HEK293 (cell line): Measurements from ENCODE around the gene BLOC1S3.

ENCODE experiments used
- ATF2 ChIP-seq: fragments of 450-650 bp; formaldehyde crosslinking; IDR thresholded peaks from 2 replicates; pipeline ENCODE4 v1.5.1; 2016; ENCODE audit warnings: missing biosample characterization, missing genetic modification characterization, low read depth
- TRIM28 ChIP-seq: IDR thresholded peaks from 2 replicates; pipeline ENCODE4 v1.6.1; 2011; ENCODE audit warnings: low read length, control low read depth, borderline replicate concordance
- ZNF654 ChIP-seq: fragments of 450-650 bp; formaldehyde crosslinking; IDR thresholded peaks from 2 replicates; pipeline ENCODE4 v1.5.1; 2016; ENCODE audit warnings: low read depth, missing biosample characterization, missing genetic modification characterization
- ZNF830 ChIP-seq: fragments of 450-650 bp; IDR thresholded peaks from 2 replicates; pipeline ENCODE4 v1.5.0; 2018; ENCODE audit warnings: missing biosample characterization, missing genetic modification characterization, low read depth, mild to moderate bottlenecking, moderate library complexity
- TF ChIP-seq, protein P1 (sequence below): fragments of 450-650 bp; formaldehyde crosslinking; IDR thresholded peaks from 2 replicates; pipeline ENCODE4 v1.5.1; 2016; ENCODE audit warnings: missing biosample characterization, missing genetic modification characterization

GRCh38 chr19:45169602-45170001, 9.0 kb upstream of the BLOC1S3 start:
- TF ChIP-seq, protein P1, sequence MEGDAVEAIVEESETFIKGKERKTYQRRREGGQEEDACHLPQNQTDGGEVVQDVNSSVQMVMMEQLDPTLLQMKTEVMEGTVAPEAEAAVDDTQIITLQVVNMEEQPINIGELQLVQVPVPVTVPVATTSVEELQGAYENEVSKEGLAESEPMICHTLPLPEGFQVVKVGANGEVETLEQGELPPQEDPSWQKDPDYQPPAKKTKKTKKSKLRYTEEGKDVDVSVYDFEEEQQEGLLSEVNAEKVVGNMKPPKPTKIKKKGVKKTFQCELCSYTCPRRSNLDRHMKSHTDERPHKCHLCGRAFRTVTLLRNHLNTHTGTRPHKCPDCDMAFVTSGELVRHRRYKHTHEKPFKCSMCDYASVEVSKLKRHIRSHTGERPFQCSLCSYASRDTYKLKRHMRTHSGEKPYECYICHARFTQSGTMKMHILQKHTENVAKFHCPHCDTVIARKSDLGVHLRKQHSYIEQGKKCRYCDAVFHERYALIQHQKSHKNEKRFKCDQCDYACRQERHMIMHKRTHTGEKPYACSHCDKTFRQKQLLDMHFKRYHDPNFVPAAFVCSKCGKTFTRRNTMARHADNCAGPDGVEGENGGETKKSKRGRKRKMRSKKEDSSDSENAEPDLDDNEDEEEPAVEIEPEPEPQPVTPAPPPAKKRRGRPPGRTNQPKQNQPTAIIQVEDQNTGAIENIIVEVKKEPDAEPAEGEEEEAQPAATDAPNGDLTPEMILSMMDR (tag by site-specific recombination) = no peak
- TF ChIP-seq ATF2 (tag by site-specific recombination) (no peak), ZNF830 (tag by site-specific recombination) (no peak), ZNF654 (tag by site-specific recombination) (no peak), TRIM28 (no peak)
